ENCODE results near the gene RSPO4. TPM values are rescaled to one million over a fixed set of nuclear protein-coding genes. Genes with fewer than 3 reads are reported as not detected.

Gene RSPO4
- total RNA-seq, 1 experiment from 2014 or later, result 6.7 TPM

- Mint-ChIP-seq H3K9me3 (no peaks in the 10 kb centered on the region), H3K27ac (no peak overlapping the region), H3K36me3 (ENCODE audit: insufficient read depth in 1 of 3, low read depth in 3 of 3) (no peaks in the 10 kb centered on the region; a peak in 1 of 7 replicates), H3K4me1 (peaks cover 9 to 16% of the 10 kb centered on the region in 2 experiments), H3K27me3 (ENCODE audit: low read depth) (peaks cover 4% of the 10 kb centered on the region), H3K4me3 (no peak overlapping the region)
- no peak overlapping the region for H4K8ac ChIP-seq (replicated peaks; ENCODE audit: insufficient read length, low read depth, low read length)
- no peak overlapping the region for H3K27ac ChIP-seq (ENCODE audit: insufficient read length, low read depth, low read length)
- H2BK20ac ChIP-seq (ENCODE audit: low read depth, low read length, poor library complexity, severe bottlenecking), result no peak overlapping the region
- H3K23me2 ChIP-seq (ENCODE audit: insufficient read length, low read depth, low read length, poor library complexity, severe bottlenecking), result no peaks in the 10 kb centered on the region
- H3K56ac ChIP-seq (ENCODE audit: insufficient read length, low read depth, low read length), result no peak overlapping the region
- no peak overlapping the region for H3K9ac ChIP-seq (ENCODE audit: extremely low read depth, insufficient read length, low read length)
- no peaks in the 10 kb centered on the region for H3K79me2 ChIP-seq (ENCODE audit: insufficient read depth, low read length)
- H3K4me2 ChIP-seq (ENCODE audit: insufficient read depth, insufficient read length, low read length), result no peak overlapping the region
- no peaks in the 10 kb centered on the region for H4K20me1 ChIP-seq (ENCODE audit: control insufficient read depth, insufficient read depth, insufficient read length)
- H3K14ac ChIP-seq (ENCODE audit: insufficient read depth, low read length), result no peak overlapping the region
- H4K5ac ChIP-seq (ENCODE audit: insufficient read length, low read depth, low read length), result no peak overlapping the region
- H3K4me1 ChIP-seq (ENCODE audit: insufficient read depth, low read length), result no peaks in the 10 kb centered on the region; the same call in 1 of the 2 replicates
- no peak overlapping the region for H2BK12ac ChIP-seq (ENCODE audit: insufficient read length, low read depth, low read length)
- H3K79me1 ChIP-seq (ENCODE audit: insufficient read depth, low read depth, low read length, poor library complexity, severe bottlenecking), result no peaks in the 10 kb centered on the region
- no peak overlapping the region for H3K23ac ChIP-seq (ENCODE audit: insufficient read length, low read depth, low read length)
- no peak overlapping the region for H2AK5ac ChIP-seq (ENCODE audit: insufficient read length, low read length)
- no peak overlapping the region for H2BK15ac ChIP-seq (ENCODE audit: low read depth, low read length)
- H3K18ac ChIP-seq (ENCODE audit: insufficient read length, low read depth, low read length), result no peak overlapping the region
- H2BK120ac ChIP-seq (ENCODE audit: low read depth, low read length, poor library complexity, severe bottlenecking), result no peak overlapping the region
- H3K9me3 ChIP-seq (ENCODE audit: control insufficient read depth, low read depth, low read length), result no peaks in the 10 kb centered on the region
- H3T11ph ChIP-seq (ENCODE audit: low read length), result no peak overlapping the region
- DNase-seq, result no peak
- H4K91ac ChIP-seq (ENCODE audit: insufficient read length, low read depth, low read length), result no peak overlapping the region
- H3K27me3 ChIP-seq (ENCODE audit: insufficient read depth, low read length), result no peaks in the 10 kb centered on the region
- TF ChIP-seq CTCF (conservative IDR thresholded peaks at IDR 0.05), result no peak
- no peak overlapping the region for H2AFZ ChIP-seq (ENCODE audit: low read length)
- no CpG with 5 or more reads among the region's 4 CpGs for WGBS (ENCODE audit: extremely low coverage, insufficient read length, low lambda C conversion rate)
- no peak overlapping the region for H3K4ac ChIP-seq (ENCODE audit: low read depth, low read length)
- H2BK5ac ChIP-seq (ENCODE audit: insufficient read length, low read length), result no peak overlapping the region
Measured at GRCh38 chr20:920311-920710, 81.8 kb downstream of the RSPO4 start.

Data from H9 (cell line).